ENCODE data around the gene XPO6.
"Not testable (repeated sequence)": the region's sequence is repeated elsewhere in the genome, so short reads cannot be mapped to it uniquely, and the experiment has no call there.

The XPO6 gene

DNA sequence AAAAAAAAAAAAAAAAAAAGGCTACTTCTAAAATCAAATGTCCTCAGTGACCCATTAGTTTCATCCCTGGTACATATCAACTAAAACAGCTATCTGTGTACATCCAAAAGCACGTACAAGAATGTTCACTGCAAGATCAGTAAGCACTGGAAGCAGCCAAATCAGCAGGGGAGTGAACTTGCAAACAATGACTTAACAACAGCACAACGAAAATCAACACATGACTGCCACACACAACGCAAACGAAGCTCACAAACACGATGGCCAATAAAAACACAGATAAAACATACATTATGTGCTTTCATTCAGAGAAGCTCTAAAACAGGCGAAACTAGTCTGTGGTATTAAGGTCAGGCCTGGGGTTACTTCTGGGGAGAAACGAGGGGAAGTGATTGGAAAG, 60.6 kb downstream of the XPO6 start:
- no peak for DNase-seq (ENCODE audit: low spot score)

DNA sequence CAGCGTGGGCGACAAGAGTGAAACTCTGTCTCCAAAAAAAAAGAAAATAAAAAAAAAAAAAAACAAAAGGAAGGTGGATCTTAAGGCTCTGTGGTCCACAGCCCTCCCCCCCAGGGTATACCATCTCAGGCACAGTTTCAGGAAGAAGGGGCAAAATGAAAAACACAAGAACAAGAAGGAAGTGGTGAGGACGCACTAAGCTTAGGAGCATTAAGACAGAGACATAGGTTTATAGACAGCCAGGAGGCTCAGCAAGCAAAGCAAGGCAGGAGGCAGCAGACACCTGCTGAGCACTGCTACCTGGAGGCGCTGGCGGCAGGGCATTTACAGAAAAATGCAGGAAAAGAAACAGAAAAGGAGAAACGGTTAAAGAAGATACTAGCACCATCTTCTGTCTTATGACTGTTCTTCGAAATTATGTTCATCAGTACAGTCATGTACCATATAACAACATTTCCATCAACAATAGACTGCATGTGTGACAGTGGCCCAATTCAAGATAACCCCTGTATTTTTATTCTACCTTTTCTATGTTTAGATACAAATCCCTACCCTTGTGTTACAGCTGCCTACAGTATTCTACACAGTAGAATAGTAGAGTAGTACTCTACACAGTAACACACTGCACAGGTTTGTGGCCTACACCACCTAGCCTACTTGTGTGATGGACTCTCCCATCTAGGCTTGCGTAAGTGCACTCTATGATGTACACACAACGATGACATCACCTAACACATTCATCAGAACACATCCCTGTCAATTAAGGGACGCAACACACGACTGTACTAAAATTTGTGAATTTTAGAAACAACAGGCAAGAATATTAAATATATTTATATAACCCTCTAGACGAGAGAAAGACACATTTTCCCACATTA, 62.5 kb downstream of the XPO6 start:
- no peak for DNase-seq (ENCODE audit: low spot score)

DNA sequence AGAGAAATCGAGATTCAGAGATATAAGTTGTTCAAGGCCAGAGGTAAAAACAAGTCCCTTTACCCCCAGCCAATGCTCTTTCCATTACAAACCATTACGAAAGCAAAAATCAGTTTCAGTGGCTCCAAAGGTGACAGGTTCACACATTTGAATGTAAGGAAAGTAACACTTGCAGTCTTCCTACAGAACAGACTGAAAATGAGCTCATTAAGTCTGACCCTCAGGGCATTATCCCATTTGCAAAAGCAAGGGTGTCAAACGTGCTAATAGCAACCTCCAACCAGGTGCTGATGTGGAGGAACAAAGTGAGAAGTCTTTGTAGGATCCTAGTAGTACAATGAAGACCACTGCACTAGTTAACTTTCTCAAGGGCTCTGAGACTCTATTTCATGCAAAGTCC, 65.2 kb downstream of the XPO6 start:
- DNase-seq (ENCODE audit: low spot score) = no peak

DNA sequence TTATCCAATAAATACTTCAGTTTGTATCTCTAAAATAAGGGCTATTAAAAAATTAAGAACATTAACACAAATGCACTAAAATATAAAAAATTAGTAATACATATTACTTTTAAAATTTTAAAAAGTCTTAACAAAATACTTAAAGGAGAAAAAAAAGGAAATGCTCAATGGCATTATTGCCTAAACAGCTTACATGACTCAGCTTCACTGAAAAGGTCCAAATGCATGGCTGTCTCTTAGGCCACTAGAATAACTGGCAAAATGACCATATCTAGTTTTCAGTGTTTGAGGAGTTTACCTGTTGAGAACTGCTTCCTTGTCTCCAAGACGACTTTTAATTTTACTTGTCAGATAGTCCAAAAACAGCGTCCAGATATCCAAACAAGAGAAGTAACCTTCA, 66.0 kb downstream of the XPO6 start:
- no peak for DNase-seq (ENCODE audit: low spot score)

DNA sequence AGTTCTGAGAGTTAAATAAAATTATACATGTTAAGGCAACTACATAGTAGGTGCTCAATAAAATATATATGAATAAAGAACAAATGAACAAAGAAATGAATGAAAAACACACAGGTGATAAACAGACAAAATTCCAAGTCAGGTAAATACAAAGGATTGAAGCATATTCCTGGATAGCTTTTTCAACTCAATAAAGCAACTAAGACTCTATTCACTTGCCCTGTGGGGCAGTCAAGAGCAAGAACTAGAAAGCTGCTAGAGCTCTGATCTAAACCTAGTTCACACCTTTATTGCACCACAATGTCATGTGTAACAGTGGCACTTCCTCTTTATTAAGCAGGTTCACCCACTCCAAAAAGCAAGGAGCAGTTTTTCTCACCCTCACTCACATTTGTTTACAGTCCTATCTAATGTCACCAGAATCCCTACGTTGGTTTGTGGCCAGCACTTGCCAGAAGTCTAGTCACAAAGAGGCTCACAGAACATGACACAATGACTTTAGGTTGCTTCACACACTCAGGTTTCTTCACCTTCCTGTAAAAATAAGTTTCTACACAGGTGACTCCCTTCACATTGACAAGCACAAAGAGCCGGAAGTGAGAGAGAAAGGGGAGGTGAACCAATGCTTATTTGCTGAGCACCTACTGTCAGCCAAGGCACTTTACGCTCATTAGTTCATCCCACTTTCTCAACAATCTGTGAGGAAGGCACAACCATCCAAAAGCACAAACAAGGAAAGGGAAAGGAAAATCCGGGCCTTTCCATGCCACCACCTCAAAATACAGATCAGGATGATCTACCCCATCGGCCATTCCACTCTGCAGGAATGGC, 70.8 kb downstream of the XPO6 start:
- DNase-seq (ENCODE audit: low spot score) = peak; percentile 74

DNA sequence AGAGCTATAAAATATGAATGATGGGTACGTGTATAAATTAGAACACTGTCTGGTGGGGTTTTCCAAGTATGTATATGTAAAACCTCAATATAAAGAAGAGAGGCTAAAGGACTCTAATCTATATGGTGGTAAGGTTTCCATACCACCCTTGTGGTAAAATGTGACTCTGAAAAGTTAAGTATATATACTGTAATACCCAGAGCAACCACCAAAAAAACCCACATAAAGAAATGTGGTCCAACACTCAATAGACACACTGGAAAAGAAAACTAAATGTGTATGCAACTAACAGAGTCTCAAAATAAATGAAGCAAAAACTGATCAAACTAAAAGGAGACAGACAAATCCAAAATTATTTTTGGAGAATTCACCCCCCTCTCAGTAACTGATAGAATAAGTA, 72.2 kb downstream of the XPO6 start:
- DNase-seq (ENCODE audit: low spot score) = no peak

DNA sequence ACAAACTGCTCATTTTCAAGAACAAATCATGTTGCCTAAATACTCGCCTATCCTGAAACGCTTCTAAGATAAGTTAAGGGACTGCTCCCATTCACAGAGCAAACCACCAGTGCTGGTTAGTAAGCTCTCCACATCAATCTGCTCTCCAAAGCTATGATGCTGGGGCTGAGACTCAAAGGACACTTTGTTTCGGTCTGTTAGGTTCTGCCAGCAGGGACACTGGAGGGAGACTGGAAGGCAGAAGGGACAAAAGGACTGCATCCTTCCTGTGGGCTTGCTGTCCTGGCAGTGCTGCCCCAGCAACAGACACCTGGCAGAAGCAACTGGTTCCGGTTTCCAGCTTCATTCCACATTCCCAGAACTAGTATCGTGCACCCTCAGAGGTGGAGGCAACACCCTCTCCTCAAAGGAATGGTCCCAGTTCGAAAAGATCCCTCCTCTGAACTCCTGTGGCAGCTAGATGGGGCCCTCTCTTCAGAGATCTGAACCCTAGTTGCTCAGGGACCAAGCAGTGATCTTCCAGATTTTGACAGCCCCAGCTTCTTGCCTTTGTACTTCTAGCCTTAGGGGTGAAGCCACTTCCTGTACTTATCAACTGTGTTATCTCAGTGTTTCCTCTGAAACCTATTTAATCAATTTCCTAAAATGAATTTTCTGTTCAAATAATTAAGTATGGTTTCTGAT, 74.9 kb downstream of the XPO6 start:
- DNase-seq (ENCODE audit: low spot score) = no peak

DNA sequence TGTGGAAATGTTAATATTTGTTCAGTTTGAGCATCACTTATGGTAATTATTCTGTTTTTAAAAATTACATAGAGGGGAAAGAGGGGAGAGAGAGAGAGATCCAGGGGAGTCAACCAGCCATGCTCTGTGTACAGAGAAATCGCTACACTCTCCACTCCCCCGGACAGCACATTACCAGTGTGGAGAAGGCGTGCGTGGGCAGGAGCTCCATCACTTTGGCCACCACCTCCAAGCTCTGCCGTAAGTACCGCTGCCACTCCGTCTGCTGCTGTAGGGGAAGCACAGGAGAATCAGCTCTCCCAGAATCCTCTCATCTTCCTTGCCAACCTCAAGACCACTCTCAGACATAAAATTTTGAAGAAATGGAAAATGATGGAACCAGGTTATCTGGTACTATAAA, 78.1 kb downstream of the XPO6 start:
- no peak for DNase-seq (ENCODE audit: low spot score)

DNA sequence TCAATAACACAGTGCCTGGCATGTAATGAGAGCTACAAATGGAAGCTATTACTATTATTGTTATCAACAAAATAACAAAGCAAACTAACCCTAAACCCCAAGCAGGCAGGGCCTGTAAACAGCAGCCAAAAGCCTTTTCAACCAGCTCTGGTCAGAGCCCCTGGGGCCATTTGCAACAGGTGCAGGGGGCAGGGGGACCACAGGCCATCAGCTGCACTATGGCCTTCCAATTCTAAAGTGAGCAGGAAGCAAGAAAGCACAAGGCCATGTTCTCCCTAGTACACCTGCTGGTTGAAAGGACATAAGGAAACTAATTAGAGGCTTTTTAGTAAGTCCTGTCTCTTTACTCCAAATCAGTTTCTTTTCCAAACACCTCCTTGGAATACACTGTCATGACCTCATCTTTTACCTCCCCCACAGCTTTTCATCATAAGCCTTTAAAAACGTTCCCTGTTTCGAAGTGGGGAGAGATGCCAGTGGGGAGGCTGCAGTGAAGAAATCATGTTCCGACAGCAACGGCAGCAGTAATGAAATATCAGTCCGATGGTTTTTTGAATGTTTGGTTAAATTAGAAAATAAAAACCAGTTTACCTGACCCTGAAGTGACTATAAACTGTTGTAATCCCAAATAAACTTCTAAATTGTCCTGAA, 79.9 kb downstream of the XPO6 start:
- no peak for DNase-seq (ENCODE audit: low spot score)

DNA sequence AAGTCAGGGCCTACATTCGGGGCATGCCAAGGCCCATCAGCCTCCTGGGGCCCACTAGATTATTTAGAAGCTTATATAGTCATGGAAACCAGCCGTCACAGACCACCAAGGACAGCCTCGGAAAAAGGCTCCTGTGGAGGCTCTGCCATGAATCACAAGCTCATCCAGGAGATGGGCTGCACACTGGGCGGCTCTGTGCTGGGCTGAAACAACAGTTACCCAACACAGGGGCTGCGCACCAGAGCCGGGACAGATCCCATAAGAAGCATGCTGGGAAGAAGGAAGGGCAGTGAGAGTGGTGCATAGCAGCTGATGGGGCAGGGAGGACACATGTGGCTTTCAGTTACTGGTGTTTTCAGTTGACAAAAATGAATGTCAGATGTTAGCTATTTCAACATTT, 80.6 kb downstream of the XPO6 start:
- no peak for DNase-seq (ENCODE audit: low spot score)

DNA sequence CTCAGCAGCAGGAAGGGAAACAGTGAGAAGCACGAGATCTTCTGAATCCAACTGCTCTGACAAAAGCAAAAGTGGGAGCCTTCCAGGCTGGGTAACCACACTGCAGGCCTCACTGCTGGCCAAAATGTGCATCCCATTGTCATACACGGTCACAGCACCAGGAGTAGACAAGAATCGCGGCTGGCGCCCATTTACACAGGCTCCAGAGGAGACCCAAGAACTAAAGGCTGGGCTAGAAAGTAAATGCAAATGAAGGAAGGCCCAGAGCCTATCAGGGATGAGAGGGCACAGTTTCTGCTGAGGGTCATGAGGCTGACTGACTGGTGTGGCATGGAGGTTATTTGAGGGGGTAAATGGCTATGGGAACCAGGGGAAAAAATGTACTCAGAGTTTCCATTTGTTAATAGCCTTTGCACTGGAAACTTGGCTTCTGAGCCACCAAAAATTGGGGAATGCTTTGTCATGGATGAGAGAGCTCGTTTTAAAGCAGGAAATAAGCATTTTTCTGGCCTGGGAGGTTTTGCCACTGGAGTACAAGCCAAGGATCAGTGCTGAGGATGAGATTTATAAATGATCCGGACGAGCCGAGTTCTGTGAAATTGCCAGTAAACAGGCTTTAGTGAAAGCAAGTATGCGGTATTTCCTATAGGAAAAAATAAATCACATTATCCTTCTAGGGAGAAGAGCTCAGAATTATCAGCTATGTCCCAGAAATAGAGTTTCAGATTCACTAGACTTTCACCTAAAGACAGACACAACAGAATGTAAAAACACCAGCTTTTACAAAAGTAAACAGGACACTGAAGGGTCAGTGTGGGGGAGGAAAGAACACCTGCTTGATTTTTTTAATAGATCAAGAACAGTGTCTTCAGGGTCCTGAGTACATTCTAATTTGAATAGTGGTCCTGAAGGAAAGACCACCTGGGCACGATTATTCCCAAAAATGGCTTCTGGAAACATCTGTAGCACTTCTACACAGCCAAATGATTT, 81.4 kb downstream of the XPO6 start:
- DNase-seq (ENCODE audit: low spot score) = no peak

DNA sequence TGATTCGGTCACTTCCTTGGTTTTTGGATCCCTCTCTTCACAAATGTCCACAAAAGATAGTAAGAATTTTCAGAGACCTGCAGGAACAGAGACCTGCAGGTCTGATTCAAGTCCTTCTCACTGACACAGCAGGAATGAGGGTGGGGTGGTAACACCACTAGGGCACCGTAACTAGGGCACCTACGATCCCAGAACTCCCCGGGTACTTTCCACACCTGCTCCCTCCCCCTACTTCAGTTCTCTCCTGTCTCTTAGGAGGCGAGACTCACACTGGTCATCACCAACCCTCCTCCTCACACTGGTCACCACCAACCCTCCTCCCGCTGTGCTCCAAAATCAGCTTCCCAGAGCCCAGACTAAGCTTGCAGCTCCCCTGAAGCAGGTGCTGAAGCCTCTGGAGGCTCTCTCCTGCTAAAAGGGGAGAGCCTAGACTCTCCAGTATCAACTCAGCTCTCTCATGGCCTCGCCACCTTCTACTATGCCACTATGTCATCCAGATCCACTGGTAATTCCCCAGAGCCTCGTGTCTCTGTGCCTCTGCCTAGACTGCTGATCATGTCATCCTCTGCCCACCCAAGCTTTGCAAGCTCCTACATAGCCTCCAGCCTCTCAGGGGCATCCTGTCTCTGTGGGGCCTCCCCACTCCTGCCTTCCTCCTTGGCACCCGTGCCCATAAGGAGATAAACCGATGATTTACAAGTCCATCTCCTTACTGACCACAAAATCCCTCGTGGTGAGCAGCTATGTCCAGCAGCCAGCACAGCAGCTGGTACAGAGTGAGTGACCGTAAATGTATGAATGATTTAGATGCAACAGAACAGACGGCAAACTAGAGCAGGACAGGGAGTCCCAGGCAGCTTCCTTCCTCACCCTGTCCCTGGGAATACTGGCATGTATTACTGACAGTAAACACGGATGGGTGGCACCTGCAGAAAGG, 84.8 kb downstream of the XPO6 start:
- no peak for DNase-seq (ENCODE audit: low spot score)

DNA sequence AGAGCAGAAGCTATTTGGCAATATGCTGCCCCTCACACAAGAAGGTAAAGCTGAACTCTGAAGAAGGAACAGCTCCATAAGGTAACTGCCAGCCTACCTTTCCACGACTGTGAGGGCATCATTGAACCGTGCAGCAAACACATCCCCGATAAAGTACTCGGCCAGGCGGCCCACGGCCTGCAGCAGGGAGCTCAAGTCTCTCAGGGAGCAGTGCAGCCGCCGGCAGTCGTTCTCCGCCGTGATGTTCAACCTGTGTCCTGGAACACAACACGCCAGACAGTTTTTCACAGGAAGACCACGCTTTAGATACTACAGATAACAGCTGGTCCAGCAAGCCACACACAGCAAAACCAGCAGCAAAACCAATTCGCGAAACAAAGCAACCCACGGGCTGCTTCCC, 86.2 kb downstream of the XPO6 start:
- DNase-seq (ENCODE audit: low spot score) = no peak

DNA sequence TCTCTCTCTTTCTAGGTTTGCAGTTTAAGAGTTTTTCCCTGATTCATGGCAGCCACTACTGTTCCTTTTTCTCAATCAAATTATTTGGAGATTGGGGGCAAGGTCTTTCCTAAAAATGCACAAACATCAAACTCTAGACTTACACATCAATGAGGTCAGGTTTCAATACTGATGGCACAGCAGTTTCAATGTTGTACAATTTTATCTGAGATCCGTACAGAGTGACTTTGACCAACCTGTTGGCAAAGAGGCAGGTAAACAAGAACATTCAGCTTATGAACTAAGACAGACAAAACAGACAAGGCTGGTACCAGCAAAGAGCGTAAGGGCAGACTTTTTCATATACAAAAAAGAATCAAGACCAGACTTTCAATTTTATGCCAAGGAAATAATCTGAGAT, 90.2 kb downstream of the XPO6 start:
- no peak for DNase-seq (ENCODE audit: low spot score)

DNA sequence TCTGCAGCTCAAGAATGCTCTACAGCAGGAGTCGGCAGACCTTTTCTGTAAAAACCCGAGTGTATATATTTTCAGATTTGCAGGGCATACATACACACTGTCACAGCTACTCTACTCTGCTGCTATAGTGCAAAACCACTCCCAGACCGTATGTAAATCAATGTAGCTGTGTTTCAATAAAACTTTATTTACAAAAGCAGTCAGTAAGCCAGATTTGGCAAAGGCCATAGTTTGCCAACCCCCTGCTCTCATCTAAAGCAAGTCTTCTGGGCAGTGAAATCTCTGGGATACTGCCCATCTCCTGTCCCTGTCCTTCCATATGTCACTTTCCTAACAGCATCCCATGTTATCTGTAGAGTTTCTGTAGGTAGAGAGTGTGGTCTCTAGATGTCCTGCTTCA, 91.0 kb downstream of the XPO6 start:
- DNase-seq (ENCODE audit: low spot score) = no peak

DNA sequence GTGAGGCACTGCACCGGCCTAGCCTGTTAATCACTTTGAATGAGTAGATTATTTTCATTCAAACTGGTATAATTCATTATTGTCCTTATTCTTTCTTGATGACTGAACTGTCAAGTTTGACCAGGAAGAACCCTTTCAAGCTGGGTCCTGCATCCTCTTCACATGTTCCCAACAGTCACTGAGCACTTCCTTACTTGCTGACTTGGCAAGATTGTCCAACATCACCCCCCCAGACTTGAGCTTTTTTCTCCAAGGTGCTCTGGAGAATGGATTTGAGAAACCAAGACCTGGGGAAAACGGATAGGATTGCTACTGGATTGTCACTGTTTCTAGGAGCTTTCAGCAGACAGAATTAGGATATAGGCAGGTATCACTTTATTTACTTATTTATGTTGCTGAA, 93.1 kb downstream of the XPO6 start:
- no peak for DNase-seq (ENCODE audit: low spot score)

DNA sequence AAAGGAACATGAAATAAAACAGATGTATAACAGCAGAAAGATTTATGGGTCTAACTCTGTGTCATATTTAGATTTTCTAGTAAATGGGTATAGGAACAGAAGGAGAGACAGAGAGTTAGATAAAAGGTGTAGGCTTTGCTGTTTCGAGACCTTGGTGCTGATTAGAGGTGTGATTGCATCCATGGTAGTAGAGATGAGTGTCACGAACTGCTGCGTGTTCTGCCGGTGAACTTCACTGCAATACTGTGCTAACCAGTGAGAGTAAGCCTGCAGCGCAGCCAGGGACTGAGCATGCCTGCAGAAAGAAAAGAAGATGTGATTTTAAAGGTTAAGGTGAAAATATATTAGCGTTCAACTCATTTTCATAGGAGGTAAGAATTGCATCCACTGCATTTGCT, 94.6 kb downstream of the XPO6 start:
- DNase-seq (ENCODE audit: low spot score) = no peak

DNA sequence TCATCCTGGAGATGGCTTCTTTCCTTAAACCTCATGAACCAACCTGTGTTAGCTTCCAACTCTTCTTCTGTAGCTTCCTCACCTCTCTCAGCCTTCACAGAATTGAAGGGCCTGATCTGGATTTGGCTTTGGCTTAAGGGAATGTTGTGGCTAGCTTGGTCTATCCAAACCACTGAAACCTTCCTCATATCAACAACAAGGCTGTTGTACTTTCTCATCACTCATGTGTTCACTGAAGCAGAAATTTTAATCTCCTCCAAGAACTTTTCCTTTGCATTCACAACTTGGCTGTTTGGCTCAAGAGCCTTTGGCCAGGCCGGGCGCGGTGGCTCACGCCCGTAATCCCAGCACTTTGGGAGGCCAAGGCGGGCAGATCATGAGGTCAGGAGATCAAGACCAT, 95.9 kb downstream of the XPO6 start:
- not testable (repeated sequence) for DNase-seq (ENCODE audit: low spot score)

DNA sequence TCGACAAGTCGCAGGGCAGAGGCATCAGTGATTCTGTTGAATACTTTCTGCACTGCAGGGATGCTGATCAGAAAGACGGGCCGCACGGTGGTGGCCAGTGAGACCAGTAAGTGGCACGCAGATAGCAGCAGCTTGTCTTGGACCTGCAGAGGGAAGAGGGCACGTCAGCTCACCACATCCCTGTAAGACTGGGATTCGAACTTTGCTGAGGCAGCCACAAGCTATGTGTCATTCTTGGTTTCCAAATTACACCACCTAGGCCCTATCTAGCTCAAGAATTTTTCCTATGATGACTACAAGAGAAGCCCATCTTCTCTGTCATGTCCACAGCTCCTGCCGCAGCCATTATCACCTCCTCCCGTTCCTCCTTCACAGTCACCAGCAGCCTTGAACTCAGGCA, 98.9 kb downstream of the XPO6 start:
- no peak for DNase-seq (ENCODE audit: low spot score)

DNA sequence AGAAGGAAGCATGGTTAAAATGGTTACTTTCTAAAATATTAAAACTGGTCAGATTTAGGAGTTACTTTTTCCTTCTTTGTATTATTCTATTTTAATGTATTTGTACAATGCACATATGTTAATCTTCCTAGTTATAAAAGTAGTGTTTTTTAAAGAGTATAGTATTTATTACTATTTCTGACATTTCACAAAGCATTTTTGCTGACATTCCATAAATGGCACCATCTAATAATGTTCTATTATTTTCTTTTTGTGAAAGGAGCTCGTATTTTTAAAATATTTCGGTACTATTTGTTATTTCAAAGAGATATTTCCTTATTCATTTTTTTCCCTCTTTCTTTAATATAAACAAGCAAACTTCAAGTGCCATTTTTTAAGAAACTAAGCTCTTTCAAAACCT, 100.8 kb downstream of the XPO6 start:
- no peak for DNase-seq (ENCODE audit: low spot score)
